Suprapubic skin (tissue), 4 donors: ENCODE measurements around the gene NELL1.

Source experiments
- CTCF ChIP-seq, 2 donors: fragments of 200-600 bp in 1 of 2; fragments of 450-650 bp in 1 of 2; sonication (generic) in 1 of 2; IDR thresholded peaks; one replicate each; pipeline ENCODE4 v1.5.1; 2016 to 2019; ENCODE audit warnings: antibody characterized with exemption in 2 of 2, mild to moderate bottlenecking in 1 of 2, moderate library complexity in 1 of 2
- EP300 ChIP-seq: sonication (generic); formaldehyde crosslinking; IDR thresholded peaks from one replicate; pipeline ENCODE4 v1.6.1; 2017; ENCODE audit warnings: antibody characterized with exemption
- POLR2A ChIP-seq, 2 donors: fragments of 450-650 bp; IDR thresholded peaks; one replicate each; pipeline ENCODE4 v1.6.1; 2017; ENCODE audit warnings: antibody characterized with exemption in 2 of 2, mild to moderate bottlenecking in 2 of 2, moderate library complexity in 2 of 2
- POLR2AphosphoS5 ChIP-seq, 3 donors: sonication (generic); formaldehyde crosslinking; IDR thresholded peaks; one replicate each; pipeline ENCODE4 v1.6.1; 2017; ENCODE audit warnings: antibody characterized with exemption in 3 of 3

- no peak for TF ChIP-seq POLR2A (IDR thresholded peaks at IDR 0.05)
- TF ChIP-seq CTCF (IDR thresholded peaks at IDR 0.05), result no peak
- no peak for TF ChIP-seq EP300
- TF ChIP-seq POLR2AphosphoS5 (IDR thresholded peaks at IDR 0.05), result no peak
Measured at GRCh38 chr11:21072558-21072957, 403.2 kb downstream of the NELL1 start.
